GM19324 (cell line): Measurements from ENCODE around the gene XIRP1.

Experiments used
- ATAC-seq: cut with Tn5 transposase; IDR thresholded peaks from one replicate; pipeline ENCODE4 v1.9.1; 2021; ENCODE audit warnings: mild to moderate bottlenecking, moderate library complexity; ENCODE audit not compliant: unreplicated experiment, low FRiP score

The XIRP1 gene

DNA sequence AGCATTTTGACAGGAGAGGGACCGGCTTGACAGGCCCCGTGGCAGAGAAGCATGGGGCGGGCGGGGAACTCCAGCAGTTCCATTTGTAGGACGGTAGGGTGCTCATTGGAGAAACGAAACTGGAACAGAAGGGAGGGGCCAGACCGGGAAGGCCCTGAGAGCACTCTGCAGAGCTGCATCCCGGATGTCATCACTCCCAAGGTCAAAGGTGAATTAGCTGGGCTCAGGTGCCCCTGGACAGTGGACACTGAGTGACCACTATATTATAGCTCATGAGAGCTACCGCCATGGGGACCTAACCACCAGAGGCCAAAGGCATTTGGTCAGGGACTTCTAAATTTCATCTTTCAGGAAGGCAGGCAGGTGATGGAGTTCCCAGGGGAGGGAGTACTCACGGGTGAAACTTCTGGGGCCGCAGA is 46.3 kb downstream of the XIRP1 start:
- no peak for ATAC-seq

DNA sequence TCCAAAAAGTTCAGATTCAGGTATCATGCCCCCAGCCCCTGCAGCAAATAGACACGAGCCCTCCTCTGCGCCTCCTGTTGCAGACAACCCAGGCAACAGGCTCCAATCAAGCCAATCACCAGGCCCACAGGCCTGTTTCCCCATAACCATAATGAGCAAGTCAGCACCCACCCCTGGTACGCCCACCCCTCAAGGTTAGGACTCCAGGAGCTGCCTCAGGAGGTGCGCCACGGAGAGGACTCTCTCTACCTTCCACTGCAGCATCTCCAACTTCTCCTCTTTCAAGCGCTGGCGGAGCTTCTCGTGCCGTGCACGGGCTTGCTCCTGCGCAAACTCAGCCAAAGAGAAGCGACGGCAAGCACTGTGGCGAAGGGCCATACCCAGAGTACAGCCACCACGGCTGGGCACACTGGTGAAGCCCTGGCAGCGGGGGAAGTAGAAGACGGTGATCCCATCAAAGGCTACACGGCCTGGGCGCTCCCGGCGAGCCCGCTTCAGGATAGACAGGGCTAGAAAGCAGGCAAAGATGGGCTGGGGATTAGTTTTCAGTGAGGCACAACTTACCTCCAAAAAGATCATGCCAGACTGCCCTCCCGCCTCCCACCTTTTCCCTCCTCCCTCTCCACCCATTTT is 47.5 kb downstream of the XIRP1 start:
- no peak for ATAC-seq

DNA sequence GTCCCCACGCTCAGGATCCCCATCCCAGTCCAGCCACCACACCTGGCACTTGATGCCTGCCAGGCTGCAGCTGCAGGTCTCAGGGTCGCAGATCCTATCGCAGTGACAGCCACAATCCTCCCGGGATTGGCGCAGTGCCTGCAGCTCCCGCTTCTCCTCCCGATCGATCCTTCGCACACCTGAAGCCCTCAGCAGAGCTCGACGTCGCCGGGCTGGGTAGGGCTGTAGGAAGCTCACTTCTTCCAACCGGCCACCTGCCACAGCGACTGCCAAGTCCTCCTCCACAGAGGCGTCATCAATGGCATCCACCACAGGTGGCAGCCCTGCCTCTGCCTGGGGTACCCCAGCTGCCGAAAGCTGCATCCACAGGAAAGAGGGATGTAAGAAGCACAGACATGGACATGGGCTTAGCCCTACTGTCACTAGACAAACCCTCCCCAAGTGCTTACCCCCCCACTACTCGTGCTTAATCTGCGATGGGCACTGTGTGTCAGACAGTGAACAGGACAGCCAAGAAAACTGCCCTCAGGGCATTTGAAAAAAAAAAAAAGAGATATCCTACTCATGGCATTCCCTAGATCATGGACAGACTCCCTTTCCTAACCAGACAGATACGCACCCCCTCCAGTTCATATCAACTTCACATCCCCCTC is 48.2 kb downstream of the XIRP1 start:
- no peak for ATAC-seq

DNA sequence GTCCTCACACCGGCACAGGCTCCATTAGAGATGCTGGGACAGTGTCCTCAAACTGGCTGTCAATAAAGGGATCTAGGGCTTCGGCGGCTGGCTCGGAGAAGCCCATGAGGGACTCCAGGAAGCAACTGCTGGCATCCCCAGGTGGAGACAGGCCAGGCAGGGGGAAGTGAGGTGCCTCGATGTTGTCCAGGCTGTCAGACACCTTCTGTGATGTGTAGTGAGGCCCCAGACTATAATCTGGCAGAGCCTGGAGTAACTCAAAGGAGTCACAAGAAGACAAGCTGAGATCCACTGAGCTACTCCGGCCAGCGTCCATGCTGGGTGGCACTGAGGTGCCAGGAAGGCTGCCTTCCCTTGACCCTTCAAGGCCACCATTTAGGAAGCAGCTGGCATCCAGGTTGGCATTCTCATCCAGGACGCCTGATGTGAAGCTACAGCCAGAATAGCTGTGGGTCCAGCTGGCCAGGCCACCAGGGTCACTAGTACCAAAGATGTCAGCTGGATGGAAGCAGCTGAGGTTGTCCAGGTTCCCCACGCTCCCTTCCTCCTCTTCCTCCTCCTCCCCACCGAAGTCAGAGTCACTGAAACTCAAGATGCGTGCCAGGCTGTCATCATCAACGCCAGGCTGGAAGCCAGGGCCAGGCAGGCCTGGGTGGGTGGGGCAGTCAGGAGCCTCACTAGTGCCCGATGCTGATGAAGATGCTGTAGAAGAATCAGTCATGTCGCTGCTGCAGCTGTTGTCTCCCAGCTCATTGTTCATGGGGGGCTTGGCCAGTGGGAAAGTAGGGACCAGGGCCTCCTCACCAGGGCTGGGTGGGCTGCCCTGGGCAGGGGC is 49.1 kb downstream of the XIRP1 start:
- no peak for ATAC-seq

DNA sequence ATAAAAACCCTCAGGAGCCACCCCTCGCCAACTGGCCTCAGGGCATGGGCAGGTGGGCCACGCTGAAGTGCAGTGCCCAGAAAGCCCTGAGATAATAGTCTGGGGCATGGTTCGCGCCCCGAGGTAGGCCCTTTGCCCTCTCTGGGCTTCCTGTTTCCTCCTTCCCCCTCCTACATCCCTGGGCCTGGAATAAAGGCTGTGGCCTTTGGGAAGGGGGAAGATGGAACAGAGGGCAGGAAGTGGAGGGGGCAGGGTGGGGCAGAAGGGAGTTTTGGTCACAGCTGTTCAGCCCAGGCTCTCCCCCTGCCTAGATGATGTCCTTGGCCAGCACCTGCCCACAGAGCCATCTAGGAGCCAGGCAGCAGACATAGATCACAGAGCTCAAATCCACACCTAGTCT is 50.3 kb downstream of the XIRP1 start:
- ATAC-seq, result no peak

DNA sequence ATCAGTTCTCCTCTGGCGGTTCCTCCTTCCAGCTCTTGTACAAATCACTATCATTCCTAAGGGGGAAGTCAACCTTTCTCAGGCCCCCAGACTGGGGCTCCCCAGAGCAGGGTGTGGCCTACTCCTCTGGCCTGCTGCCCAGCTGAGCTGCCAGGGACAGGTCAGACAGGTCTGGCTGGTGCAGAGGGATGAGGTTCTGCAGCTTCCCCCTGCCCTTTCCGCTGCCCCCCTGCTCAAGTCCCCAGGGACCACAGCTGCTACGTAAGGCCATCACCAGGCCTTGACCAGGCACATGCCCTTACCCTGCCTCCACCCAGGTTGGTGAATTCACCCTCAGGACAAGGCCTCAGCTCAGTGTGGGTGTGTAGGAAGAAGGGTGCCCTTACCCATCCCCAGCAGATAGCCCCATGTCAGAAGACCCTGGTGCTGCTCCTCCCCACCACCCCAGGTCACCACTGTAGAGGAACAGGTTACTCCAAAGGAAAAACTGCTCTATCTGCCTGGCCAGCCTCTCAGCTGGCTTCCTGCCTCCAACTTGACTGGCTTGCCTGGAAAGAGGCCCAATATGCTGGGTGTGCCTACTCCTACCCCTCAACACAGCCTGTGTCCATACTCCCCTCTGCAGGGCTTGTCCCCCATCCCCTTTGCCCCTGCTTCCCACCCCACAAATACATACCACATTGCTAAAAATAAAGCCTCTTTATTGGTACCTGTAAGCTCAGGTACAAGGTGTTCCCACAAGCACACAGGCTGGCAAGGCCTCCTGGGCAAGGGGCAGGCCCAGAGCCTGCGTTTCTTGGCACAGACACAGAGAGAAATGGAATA is 51.0 kb downstream of the XIRP1 start:
- no peak for ATAC-seq

DNA sequence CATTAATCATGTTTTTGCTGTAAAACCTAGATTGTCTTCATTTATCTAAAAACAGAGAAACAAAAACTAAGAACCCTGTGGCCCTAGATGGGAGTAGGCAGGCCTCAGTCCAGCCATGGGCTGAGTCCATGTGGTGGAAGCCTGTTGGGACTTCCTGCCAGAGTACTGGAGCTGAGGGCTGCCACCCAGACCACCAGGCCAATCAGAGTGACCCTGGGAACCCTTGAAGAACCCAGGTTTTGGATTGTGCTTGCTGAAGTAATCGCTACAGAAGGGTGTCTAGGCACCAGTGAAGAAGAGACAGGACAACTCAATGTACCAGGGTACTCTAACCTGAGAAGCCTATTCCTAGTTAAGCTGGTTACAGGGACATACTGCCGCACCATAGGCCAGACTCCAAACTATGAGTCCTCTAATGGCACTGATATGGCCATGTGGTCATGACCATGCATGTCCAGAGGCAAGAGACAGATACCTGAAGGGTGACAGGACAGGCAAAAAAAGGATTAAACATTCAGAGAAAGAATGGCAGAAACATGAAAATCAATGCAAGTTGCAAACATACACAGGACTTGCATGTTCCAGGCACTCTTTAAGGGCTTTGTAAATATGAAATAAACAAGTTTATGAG is 51.9 kb downstream of the XIRP1 start:
- ATAC-seq, result no peak

DNA sequence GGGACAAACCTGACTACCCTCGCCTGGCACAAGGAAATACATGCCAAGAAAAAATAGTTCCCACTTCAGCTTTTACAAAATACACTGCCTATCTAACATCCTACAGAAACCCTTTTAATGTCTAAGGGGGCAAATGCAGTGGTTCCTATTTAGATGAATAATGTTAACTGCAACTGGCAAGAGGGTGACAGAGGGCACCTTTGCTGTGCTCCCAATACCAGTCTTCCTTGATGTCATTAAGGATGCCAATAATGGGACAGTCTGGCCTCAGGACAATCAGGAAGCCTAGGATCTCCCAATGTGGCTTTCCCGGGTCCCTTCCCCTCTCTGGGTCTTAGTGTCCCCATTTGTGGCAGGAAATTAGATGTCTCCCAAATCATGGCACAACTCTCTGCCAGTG is 53.0 kb downstream of the XIRP1 start:
- no peak for ATAC-seq

DNA sequence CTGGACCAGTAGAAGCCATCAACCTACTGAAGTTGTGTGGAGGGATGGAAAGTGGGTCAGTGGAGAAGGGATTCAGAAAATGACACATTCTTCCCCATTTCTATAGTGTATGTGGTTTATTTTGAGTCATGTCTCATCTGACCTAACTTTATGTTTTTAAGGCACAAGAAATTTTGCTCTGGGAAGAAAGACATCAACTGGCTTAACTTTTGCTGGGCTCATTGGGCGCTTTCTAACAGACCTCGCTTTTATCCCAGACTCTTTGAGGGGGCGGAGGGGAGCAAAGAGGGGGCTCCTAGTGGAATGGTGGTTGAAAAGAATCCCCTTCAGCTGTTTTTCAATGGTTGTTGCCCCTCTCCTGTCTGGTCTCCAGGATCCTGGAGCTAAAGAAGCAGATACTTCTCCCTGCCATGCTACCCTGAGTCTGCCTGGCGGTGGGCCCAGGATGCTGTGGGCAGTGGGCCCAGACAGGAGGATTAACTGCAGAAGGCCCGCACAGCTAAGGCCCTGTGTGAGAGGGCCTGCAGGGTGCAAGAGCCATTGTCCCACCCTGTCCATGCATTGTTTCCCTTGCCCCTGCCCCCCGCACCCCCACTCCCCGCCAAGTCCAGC is 53.5 kb downstream of the XIRP1 start:
- no peak for ATAC-seq

DNA sequence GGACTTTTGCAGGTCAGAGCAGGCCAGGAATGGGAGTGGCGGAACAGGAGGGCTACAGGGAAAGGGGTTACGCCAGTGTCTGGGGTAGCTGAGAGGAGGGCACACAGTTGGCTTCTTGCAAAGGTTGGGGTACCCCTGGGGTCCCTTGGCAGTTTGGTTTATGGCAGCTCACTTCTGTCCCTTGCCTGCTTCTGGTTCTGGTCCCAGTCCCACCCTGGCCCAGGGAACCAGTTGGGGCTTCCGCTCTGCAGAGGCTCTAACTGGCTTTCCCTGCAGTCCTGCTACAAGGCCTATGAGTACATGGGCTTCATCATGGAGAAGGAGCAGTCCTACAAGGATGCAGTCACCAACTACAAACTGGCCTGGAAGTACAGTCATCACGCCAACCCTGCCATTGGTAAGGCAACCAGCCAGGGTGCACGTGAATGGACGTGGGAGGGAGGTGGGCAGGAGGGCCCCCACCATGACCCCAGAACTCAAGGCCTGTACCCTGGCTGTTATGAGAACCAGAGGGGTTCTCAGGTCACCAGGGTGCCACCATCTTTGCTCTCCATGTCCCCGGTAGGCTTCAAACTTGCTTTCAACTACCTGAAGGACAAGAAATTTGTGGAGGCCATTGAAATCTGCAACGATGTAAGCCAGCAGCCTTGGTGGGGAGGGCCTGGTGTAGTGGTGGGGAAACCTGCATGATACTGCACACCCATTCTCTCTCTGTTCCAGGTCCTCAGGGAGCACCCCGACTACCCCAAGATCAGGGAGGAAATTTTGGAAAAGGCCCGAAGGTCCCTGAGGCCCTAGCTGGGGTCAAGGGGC is 54.2 kb downstream of the XIRP1 start:
- ATAC-seq, result no peak

DNA sequence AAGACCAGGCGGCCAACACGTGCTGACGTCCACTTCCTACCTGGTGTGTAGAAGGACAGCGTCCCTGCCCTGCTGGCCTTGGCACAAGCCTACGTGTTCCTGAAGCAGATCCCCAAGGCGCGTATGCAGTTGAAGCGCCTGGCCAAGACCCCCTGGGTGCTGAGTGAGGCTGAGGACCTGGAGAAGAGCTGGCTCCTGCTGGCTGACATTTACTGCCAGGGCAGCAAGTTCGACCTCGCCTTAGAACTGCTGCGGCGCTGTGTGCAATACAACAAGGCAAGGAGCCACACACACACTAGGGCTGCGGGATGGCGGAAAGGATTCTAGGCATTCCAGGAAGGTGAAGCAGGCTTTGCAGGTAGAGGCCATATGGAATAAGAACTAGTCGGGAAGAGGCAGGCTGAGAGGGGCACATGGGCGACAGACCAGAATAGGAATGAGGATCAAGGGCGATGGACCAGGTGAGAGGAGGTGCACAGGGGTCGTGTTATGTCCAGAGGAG is 54.9 kb downstream of the XIRP1 start:
- no peak for ATAC-seq

DNA sequence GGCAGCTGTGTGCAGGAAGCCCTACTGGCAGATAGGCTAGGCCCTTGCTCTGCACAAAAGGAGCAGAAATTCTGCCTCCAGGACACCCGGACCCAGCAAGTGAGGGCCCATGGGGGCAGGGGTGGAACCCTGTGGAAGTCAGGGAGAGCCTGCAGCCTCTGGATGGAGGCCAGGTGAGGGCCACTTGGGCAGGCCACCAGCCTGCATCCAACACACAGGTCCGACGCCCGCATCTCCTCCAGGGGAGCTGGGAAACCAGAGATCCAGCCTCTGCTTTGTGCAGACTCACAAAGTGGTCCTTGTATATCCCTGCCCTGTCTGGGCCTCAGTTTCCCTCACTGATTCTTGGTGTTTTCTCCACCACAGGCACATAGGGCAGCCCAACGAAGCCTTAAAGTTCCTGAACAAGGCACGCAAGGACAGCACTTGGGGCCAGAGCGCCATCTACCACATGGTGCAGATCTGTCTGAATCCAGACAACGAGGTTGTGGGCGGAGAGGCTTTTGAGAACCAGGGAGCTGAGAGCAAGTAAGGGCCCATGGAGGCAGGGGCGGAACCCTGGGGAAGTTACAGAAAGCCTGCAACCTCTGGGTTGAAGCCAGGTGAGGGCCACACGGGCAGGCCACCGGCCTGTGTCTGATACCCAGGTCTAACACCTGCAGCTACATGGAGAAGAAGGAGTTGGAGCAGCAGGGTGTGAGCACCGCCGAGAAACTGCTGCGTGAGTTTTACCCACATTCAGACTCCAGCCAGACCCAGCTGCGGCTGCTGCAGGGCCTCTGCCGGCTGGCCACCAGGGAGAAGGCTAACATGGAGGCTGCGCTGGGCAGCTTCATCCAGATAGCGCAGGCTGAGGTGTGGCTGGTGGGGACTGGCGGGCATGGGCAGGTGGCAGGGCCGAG is 55.6 kb downstream of the XIRP1 start:
- ATAC-seq, result no peak

DNA sequence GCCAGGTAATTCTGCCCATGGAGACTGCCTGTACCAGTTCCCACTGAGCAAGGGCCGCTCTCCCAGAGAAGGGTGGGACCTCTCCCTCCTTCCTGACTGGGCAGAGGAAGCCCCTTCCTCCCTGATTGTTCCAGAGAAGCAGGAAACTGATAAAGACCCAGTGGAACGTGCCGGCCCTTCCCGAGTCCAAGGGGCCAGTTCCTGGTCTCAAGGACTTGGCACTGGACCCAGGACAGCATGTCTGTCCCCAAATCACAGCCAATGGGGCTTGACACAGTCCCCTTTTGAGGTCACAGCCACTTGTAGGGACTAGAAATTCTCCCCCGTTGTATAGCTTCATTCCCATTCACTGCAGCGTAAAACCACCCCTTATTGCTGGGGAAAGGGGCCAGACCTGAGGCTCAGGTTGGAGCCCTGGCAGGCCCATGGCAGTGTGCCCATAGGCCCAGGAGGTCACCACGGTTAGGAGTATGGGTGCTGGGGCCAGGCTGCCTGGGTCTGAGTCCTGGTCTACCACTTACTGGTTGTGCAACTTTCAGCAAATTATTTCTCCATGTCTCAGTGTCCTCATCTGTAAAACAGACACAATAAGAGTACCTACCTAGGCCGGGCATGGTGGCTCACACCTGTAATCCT is 57.1 kb downstream of the XIRP1 start:
- ATAC-seq, result no peak

DNA sequence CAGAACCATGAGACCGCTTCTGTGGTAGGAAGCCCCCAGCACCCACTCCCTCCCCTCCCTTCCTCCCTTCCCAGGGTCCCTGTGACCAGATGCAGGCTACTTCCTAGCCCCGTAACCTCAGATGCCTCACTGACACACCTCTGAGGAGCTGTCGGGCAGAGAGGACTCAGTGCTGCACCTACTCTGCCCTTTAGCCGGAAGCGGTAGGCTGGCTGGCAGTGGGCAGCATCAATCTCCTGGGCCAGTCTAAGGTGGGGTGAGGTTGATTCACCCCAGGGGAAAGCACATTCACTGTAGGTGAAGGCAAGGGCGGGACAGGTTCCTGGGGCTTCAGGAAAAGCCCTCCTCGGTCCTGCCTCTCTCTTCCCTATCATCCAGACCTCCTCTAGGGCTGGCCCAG is 58.1 kb downstream of the XIRP1 start:
- no peak for ATAC-seq

DNA sequence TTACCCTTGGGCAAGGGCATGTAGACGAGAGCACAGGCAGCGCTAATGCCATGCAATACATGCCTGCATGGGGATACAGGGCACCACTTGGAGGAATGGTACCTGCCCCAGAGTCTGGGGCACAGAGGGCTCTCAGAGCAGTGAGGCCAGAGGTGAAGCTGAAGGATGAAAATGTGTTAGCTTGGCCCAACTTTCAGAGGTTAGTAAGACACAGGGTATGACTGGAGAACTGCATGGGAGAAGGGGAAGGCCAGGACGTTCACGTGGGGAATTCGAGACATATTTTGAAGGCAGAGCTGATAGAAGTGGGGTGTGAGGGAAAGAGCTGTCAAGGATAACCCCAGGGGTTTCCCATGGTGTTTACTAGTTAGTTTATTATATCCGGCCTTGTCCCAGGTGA is 58.6 kb downstream of the XIRP1 start:
- ATAC-seq, result no peak
